Smooth muscle cell (in vitro differentiated cells): ENCODE results near the gene UPF1. TPM values are rescaled to one million over a fixed set of nuclear protein-coding genes. Genes with fewer than 3 reads are reported as not detected.

ENCODE experiments used
- DNase-seq: peaks from one replicate; lab custom pipeline; 2025; ENCODE audit not compliant: unreplicated experiment; lab: John Stamatoyannopoulos, UW
- H2AFZ ChIP-seq: fragments of 200-600 bp; sonication (generic); 2 replicates; pipeline ENCODE4 v1.6.0; 2016; ENCODE audit warnings: antibody characterized with exemption, low read depth, mild to moderate bottlenecking
- H3F3A ChIP-seq: fragments of 200-600 bp; sonication (generic); 2 replicates; pipeline ENCODE4 v1.6.0; 2017; ENCODE audit warnings: antibody characterized with exemption, low read depth
- H3K27ac ChIP-seq: fragments of 200-600 bp; sonication (generic); 2 replicates; pipeline ENCODE4 v1.5.1; 2016; ENCODE audit warnings: low read depth, mild to moderate bottlenecking
- H3K27me3 ChIP-seq: fragments of 200-600 bp; sonication (generic); 2 replicates; pipeline ENCODE4 v1.6.1; 2016; ENCODE audit warnings: low read depth, mild to moderate bottlenecking
- H3K36me3 ChIP-seq: fragments of 200-600 bp; sonication (generic); 2 replicates; pipeline ENCODE4 v1.5.1; 2016; ENCODE audit warnings: low read depth
- H3K4me1 ChIP-seq: fragments of 200-600 bp; sonication (generic); 2 replicates; pipeline ENCODE4 v1.5.1; 2016; ENCODE audit warnings: low read depth
- H3K4me2 ChIP-seq: fragments of 200-600 bp; sonication (generic); 2 replicates; pipeline ENCODE4 v1.6.0; 2016; ENCODE audit warnings: mild to moderate bottlenecking
- H3K4me3 ChIP-seq: fragments of 200-600 bp; sonication (generic); 2 replicates; pipeline ENCODE4 v1.5.1; 2016; ENCODE audit warnings: mild to moderate bottlenecking
- H3K79me2 ChIP-seq: fragments of 200-600 bp; sonication (generic); 2 replicates; pipeline ENCODE4 v1.6.0; 2016; ENCODE audit warnings: low read depth, mild to moderate bottlenecking
- H3K9ac ChIP-seq: fragments of 200-600 bp; sonication (generic); 2 replicates; pipeline ENCODE4 v1.6.0; 2016; ENCODE audit warnings: low read depth
- H3K9me3 ChIP-seq: fragments of 200-600 bp; sonication (generic); replicated peaks from 2 replicates; pipeline ENCODE4 v1.5.1; 2016; ENCODE audit warnings: low read depth
- H4K20me1 ChIP-seq: fragments of 200-600 bp; sonication (generic); 2 replicates; pipeline ENCODE4 v1.6.0; 2016; ENCODE audit warnings: low read depth
- WGBS: methylation state at CpG from one replicate; pipeline ENCODE4 v1.1.7; 2016; ENCODE audit warnings: low lambda C conversion rate; 5-methylcytosine and 5-hydroxymethylcytosine counted together
- polyA plus RNA-seq: library from polyadenylated mRNA; unstranded; fragments of >200 nt; fragmentation: Nextera tagmentation; extraction: Ambion mirVana; gene quantifications from 2 replicates; pipeline ENCODE4 v1.2.1, GENCODE V29; 2016
- total RNA-seq: library from RNA; depleted of rRNA; stranded (reverse); fragments of >200 nt; gene quantifications from 2 replicates; pipeline ENCODE4 v1.2.3, GENCODE V29; 2014
- TF ChIP-seq, protein P1 (sequence below): fragments of 200-600 bp; sonication (generic); IDR thresholded peaks from 2 replicates; pipeline ENCODE4 v1.5.1; 2017; ENCODE audit warnings: borderline replicate concordance, mild to moderate bottlenecking, antibody characterized with exemption; ENCODE audit not compliant: insufficient read depth, poor library complexity, severe bottlenecking

UPF1 gene
- total RNA-seq: 16.2 and 37.8 TPM in 2 replicates
- polyA plus RNA-seq: 25.4 and 30.3 TPM in 2 replicates

GRCh38 chr19:18831524-18832305 is at the start of gene UPF1:
Gene UPF1, plus strand, starts transcription at chr19:18831959. Its CDS starts 251 bp downstream, at chr19:18832210.
- TF ChIP-seq, protein P1, sequence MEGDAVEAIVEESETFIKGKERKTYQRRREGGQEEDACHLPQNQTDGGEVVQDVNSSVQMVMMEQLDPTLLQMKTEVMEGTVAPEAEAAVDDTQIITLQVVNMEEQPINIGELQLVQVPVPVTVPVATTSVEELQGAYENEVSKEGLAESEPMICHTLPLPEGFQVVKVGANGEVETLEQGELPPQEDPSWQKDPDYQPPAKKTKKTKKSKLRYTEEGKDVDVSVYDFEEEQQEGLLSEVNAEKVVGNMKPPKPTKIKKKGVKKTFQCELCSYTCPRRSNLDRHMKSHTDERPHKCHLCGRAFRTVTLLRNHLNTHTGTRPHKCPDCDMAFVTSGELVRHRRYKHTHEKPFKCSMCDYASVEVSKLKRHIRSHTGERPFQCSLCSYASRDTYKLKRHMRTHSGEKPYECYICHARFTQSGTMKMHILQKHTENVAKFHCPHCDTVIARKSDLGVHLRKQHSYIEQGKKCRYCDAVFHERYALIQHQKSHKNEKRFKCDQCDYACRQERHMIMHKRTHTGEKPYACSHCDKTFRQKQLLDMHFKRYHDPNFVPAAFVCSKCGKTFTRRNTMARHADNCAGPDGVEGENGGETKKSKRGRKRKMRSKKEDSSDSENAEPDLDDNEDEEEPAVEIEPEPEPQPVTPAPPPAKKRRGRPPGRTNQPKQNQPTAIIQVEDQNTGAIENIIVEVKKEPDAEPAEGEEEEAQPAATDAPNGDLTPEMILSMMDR: no peak
- H3K4me2 ChIP-seq: peak within 1 kb of the TSS; percentile 92
- no peaks in the 10 kb centered on the region for H3K9me3 ChIP-seq
- H3K27me3 ChIP-seq: no peaks in the 10 kb centered on the region
- H3K4me1 ChIP-seq: peaks cover 20% of the 10 kb centered on the region
- H2AFZ ChIP-seq: peak within 1 kb of the TSS; percentile 90
- H4K20me1 ChIP-seq: peaks cover 44% of the 10 kb centered on the region
- peaks cover 48% of the 10 kb centered on the region for H3K79me2 ChIP-seq
- no peaks in the 10 kb centered on the region for H3K36me3 ChIP-seq
- WGBS: 2% methylated on average over 91 of the region's 96 CpGs
- peak within 1 kb of the TSS; percentile 90 for H3K9ac ChIP-seq
- peaks cover 7% of the 10 kb centered on the region for H3F3A ChIP-seq
- H3K27ac ChIP-seq: peak within 1 kb of the TSS; percentile 54
- DNase-seq: peak; percentile 70
- H3K4me3 ChIP-seq: peak within 1 kb of the TSS; percentile 85

DNA sequence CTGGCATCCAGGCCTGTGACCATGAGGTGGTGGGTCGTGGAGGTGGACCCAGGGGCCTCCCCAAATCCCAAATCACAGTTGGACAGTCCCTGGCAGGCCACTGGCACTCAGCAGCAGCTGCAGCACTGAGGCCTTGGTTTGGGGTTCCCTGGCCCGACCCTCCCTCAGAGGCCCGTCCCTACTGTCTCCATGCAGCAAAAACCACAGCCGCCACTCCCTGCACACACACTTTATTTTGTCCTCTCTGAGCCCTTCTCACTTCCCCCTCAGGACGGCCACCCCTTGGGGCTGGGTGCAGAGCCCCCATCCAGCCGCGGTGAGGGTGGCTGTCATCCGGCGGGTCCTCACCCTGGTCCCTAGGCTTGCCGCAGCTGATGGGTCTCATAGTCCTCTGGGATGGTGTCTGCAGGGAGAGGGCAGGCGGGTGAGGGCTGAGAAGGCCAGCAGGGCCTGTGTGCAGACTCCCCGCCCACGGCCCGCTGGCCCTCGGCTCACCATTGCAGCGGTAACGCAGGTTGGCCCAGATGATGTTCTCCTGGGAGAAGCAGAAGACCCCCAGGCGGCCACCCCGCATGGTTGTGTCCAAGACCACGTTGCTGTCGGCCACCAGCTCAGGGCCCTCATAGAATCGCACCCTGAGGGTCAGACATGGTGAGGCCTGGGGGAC is 49.1 kb upstream of the UPF1 start:
- no peak overlapping the region for H3K27ac ChIP-seq
- H3K4me1 ChIP-seq: no peaks in the 10 kb centered on the region
- no peak for DNase-seq
- no peak overlapping the region for H3K4me3 ChIP-seq
- H3K9me3 ChIP-seq: no peaks in the 10 kb centered on the region
- H2AFZ ChIP-seq: no peak overlapping the region
- peaks cover 21% of the 10 kb centered on the region for H3K27me3 ChIP-seq
- no peaks in the 10 kb centered on the region for H3K79me2 ChIP-seq
- TF ChIP-seq, protein P1: no peak
- no peaks in the 10 kb centered on the region for H3F3A ChIP-seq
- no peaks in the 10 kb centered on the region for H3K36me3 ChIP-seq
- peaks cover 14% of the 10 kb centered on the region for H4K20me1 ChIP-seq
- 91% methylated on average over 22 of the region's 22 CpGs for WGBS
- no peak overlapping the region for H3K9ac ChIP-seq
- no peak overlapping the region for H3K4me2 ChIP-seq

DNA sequence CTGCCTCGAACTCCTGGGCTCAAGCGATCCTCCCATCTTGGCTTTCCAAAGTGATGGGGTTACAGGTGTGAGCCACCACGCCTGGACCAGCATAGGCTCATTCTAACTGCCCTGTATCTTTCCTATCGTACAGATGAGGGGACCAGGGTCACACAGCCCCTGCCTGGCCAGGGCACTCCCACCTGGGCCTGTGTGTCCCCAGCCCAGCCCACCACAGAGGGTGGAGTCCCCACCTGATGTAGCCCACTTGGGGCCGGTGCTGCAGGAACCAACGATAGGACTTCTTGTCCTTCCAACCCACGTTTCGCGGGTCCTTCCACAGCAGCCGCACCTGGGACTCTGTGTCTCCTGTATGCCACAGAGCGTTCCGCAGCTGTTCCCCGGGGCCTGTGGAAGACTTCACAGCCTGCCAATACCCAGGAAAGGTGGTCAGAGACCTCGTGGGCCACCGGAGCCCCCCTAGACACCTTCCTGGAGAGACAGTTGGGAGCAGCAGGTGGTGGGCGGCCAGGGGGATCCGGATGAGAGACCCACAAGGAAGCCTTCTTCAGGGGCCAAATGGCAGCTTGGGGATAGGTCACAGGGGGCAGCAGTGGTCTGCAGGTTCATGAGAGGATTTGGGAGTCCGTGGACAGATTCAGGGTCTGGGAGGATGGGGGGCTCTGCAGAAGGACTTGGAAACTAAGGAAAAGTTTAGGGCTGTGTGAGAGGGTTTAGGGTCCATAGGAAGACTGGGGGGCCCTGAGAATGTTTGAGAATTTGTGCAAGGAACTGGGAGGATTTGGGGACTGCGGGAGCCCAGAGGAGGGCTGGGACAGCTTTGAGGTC is 47.6 kb upstream of the UPF1 start:
- Histone ChIP-seq H4K20me1 (peaks cover 25% of the 10 kb centered on the region), H3K79me2 (no peaks in the 10 kb centered on the region), H3K4me3 (no peak overlapping the region), H2AFZ (no peak overlapping the region), H3K4me1 (no peaks in the 10 kb centered on the region), H3K27ac (no peak overlapping the region), H3K9me3 (no peaks in the 10 kb centered on the region), H3K4me2 (no peak overlapping the region), H3K36me3 (no peaks in the 10 kb centered on the region), H3K9ac (no peak overlapping the region), H3K27me3 (peaks cover 36% of the 10 kb centered on the region), H3F3A (no peaks in the 10 kb centered on the region)
- TF ChIP-seq, protein P1: no peak
- no peak for DNase-seq
- 91% methylated on average over 19 of the region's 19 CpGs for WGBS
